B cell (primary cell): Measurements from ENCODE around the gene C1orf35. TPM values are rescaled to one million over a fixed set of nuclear protein-coding genes. Genes with fewer than 3 reads are reported as not detected.

Experiments used
- ATAC-seq: fragments of 200-7000 bp; cut with Tn5 transposase; one replicate; pipeline ENCODE4 v1.10.0; 2021; ENCODE audit warnings: low read depth, mild to moderate bottlenecking, moderate number of reproducible peaks, moderate library complexity
- CTCF ChIA-PET: fragments of 350-600 bp; sonication (Branson Sonifier 250); formaldehyde crosslinking; loops from one replicate; lab custom pipeline; 2021; ENCODE audit warnings: antibody characterized with exemption, inconsistent platforms; lab: Charles Lee
- POLR2A ChIA-PET: fragments of 350-600 bp; sonication (Branson Sonifier 250); formaldehyde crosslinking; loops from one replicate; lab custom pipeline; 2021; ENCODE audit warnings: antibody characterized with exemption; lab: Charles Lee
- DNase-seq: peaks from one replicate; pipeline ENCODE4 v3.0.0; 2013
- H2AFZ ChIP-seq: 2 replicates; pipeline ENCODE4 v1.6.1; 2012; ENCODE audit warnings: mild to moderate bottlenecking, low read depth, low read length; ENCODE audit not compliant: insufficient read depth, poor library complexity, severe bottlenecking
- H3K27ac ChIP-seq, 2 donors: 1 replicate in 1 of 2; 2 replicates in 1 of 2; pipeline ENCODE4 v1.5.1; 2012 to 2013; ENCODE audit warnings: low read length in 2 of 2, mild to moderate bottlenecking in 2 of 2, moderate library complexity in 1 of 2
- H3K27me3 ChIP-seq, 4 experiments: fragments of 200-600 bp in 1 of 4; sonication (generic) in 1 of 4; replicated peaks in 1 of 4; 1 replicate in 2 of 4; 2 replicates in 2 of 4; pipeline versions ENCODE4 v1.6.1 to v1.7.0; 2013 to 2016; ENCODE audit warnings: low read length in 3 of 4, mild to moderate bottlenecking in 2 of 4, mixed read lengths in 1 of 4, moderate library complexity in 1 of 4; ENCODE audit not compliant: insufficient read depth in 4 of 4, control insufficient read depth in 3 of 4; ENCODE audit errors: control extremely low read depth in 1 of 4
- H3K36me3 ChIP-seq, 2 experiments: replicated peaks in 1 of 2; 1 replicate in 1 of 2; 2 replicates in 1 of 2; pipeline versions ENCODE4 v1.6.1 to v1.7.1; 2013; ENCODE audit warnings: low read length in 1 of 2; ENCODE audit not compliant: insufficient read depth in 2 of 2, control insufficient read depth in 1 of 2; ENCODE audit errors: control extremely low read depth in 1 of 2, extremely low read depth in 1 of 2
- H3K4me1 ChIP-seq, 2 donors: fragments of 200-600 bp in 1 of 2; sonication (generic) in 1 of 2; 1 replicate in 1 of 2; 2 replicates in 1 of 2; pipeline versions ENCODE4 v1.5.1 to v1.6.1; 2013 to 2017; ENCODE audit warnings: low read length in 2 of 2; ENCODE audit not compliant: control insufficient read depth in 2 of 2, insufficient read depth in 2 of 2
- H3K4me2 ChIP-seq: replicated peaks from 2 replicates; pipeline ENCODE3; 2012; ENCODE audit warnings: mild to moderate bottlenecking, low read depth, low read length; ENCODE audit not compliant: poor library complexity, severe bottlenecking
- H3K4me3 ChIP-seq, 5 experiments: fragments of 200-600 bp in 1 of 5; sonication (generic) in 1 of 5; 1 replicate in 3 of 5; 2 replicates in 2 of 5; pipeline versions ENCODE4 v1.5.1 to v1.7.0; 2011 to 2016; ENCODE audit warnings: low read length in 4 of 5, mild to moderate bottlenecking in 4 of 5, low read depth in 2 of 5, control low read depth in 1 of 5, moderate library complexity in 1 of 5; ENCODE audit not compliant: insufficient read depth in 1 of 5; ENCODE audit errors: control extremely low read depth in 1 of 5, extremely low read depth in 1 of 5
- H3K79me2 ChIP-seq: fragments of 200-600 bp; sonication (generic); one replicate; pipeline ENCODE4 v1.6.0; 2016; ENCODE audit warnings: low read length; ENCODE audit not compliant: control insufficient read depth, insufficient read depth
- H3K9ac ChIP-seq: fragments of 200-600 bp; sonication (generic); 2 replicates; pipeline ENCODE4 v1.6.1; 2017; ENCODE audit warnings: mild to moderate bottlenecking, low read length, moderate library complexity
- H3K9me3 ChIP-seq, 3 donors: one replicate each; pipeline versions ENCODE4 v1.6.1 to v1.7.1; 2013; ENCODE audit warnings: low read length in 2 of 3; ENCODE audit not compliant: control insufficient read depth in 2 of 3, insufficient read depth in 1 of 3; ENCODE audit errors: control extremely low read depth in 1 of 3
- H4K20me1 ChIP-seq: 2 replicates; pipeline ENCODE4 v1.6.0; 2012; ENCODE audit warnings: mild to moderate bottlenecking, low read length; ENCODE audit not compliant: insufficient read depth, control insufficient read depth, poor library complexity, severe bottlenecking
- H3K27ac Mint-ChIP-seq: one replicate; pipeline ENCODE4 v1.8.0; 2021; ENCODE audit warnings: mixed read lengths
- H3K27me3 Mint-ChIP-seq: one replicate; pipeline ENCODE4 v1.8.0; 2021; ENCODE audit warnings: mixed read lengths
- H3K4me1 Mint-ChIP-seq: one replicate; pipeline ENCODE4 v1.8.0; 2021; ENCODE audit warnings: mixed read lengths
- H3K4me3 Mint-ChIP-seq: one replicate; pipeline ENCODE4 v1.8.0; 2021; ENCODE audit warnings: mixed read lengths
- H3K9me3 Mint-ChIP-seq: one replicate; pipeline ENCODE4 v1.8.0; 2022; ENCODE audit warnings: mixed read lengths; ENCODE audit not compliant: insufficient read depth
- EZH2 ChIP-seq: IDR thresholded peaks from 2 replicates; pipeline ENCODE4 v1.6.1; 2012; ENCODE audit warnings: borderline replicate concordance, low read depth, mild to moderate bottlenecking, moderate library complexity, low read length; ENCODE audit not compliant: insufficient read depth, poor library complexity, severe bottlenecking
- WGBS: methylation state at CpG from one replicate; pipeline ENCODE4 v1.1.5; 2013; ENCODE audit warnings: missing lambda C conversion rate; ENCODE audit not compliant: insufficient coverage; 5-methylcytosine and 5-hydroxymethylcytosine counted together
- intact Hi-C: fragments of 100-400 bp; cut with micrococcal nuclease; formaldehyde crosslinking; loops from one replicate; pipeline ENCODE4 v1.10.0; 2022
- polyA plus RNA-seq: library from polyadenylated mRNA; depleted of rRNA; stranded (reverse); fragments of >200 nt; gene quantifications from 2 replicates; pipeline ENCODE4 v1.2.3, GENCODE V29; 2012
- total RNA-seq, 2 donors: library from RNA; stranded (reverse); fragments of 120-200 nt in 1 of 2; gene quantifications; 1 replicate in 1 of 2; 2 replicates in 1 of 2; pipeline versions ENCODE4 v1.2.3 to v1.2.4, GENCODE V29; 2013 to 2022
- TF ChIP-seq, protein P1 (sequence below): fragments of 200-600 bp; IDR thresholded peaks from one replicate; pipeline ENCODE4 v1.8.0; 2022; ENCODE audit warnings: antibody characterized with exemption, mild to moderate bottlenecking

C1orf35 gene
- total and polyA plus RNA-seq, 2 donors (not counting 1 experiment from before 2014, with no cell fraction given), result 24.1 to 41.0 TPM

DNA sequence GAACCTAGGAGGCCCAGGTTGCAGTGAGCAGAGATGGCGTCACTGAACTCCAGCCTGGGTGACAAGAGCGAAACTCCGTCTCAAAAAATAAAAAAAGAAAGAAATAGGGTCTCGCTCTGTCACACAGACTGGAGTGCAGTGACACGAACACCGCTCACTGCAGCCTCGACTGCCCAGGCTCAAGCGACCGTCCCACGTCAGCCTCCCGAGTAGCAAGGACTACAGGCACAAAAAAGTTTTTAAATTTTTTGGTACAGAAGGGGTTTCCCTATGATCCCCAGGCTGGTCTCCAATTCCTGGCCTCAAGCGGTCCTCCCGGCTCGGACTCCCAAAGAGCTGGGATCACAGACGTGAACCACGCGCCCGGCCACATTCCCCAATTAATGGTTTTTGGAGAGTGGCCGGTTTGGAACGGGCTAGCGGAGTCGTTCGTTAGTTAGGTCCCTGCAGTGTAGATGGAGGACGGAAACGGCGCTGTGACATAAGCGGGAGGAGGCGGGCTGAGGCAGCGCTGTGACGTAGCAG is 36.3 kb upstream of the C1orf35 start:
- H3K4me1 ChIP-seq, result peaks cover 55 to 71% of the 10 kb centered on the region in 2 donors
- POLR2A ChIA-PET, result interaction anchor here (0.5 to 0.6 kb wide), 2 partner anchors 28 to 42 kb away, joined by 3 to 4 read pairs; no protein-coding TSS in a partner anchor
- intact Hi-C loops, result loop anchor here (1.0 to 2.0 kb wide), 2 partner anchors 74 to 267 kb away; partner anchors contain the start of gene TRIM11
- H3K4me1 Mint-ChIP-seq, result peaks cover 68% of the 10 kb centered on the region
- H3K4me3 Mint-ChIP-seq, result peak overlapping the region; percentile 96
- H2AFZ ChIP-seq, result peak overlapping the region; percentile 59
- WGBS, result 25% methylated on average over 27 of the region's 30 CpGs
- CTCF ChIA-PET, result interaction anchor here (1.3 to 1.6 kb wide), 3 partner anchors 9 to 361 kb away, joined by 3 to 7 read pairs (median 5); no protein-coding TSS in a partner anchor
- peaks cover 0 to 3% (median 0%) of the 10 kb centered on the region in 4 experiments for H3K27me3 ChIP-seq
- H4K20me1 ChIP-seq, result peaks cover 42% of the 10 kb centered on the region
- H3K79me2 ChIP-seq, result peaks cover 43% of the 10 kb centered on the region
- no peaks in the 10 kb centered on the region for H3K9me3 Mint-ChIP-seq
- peak overlapping the region; percentile 100 for H3K27ac Mint-ChIP-seq
- H3K27me3 Mint-ChIP-seq, result no peaks in the 10 kb centered on the region
- peaks cover 0 to 10% of the 10 kb centered on the region in 2 experiments for H3K36me3 ChIP-seq
- ATAC-seq, result no peak
- peak overlapping the region; percentile 82 for H3K4me2 ChIP-seq
- H3K4me3 ChIP-seq, result peak overlapping the region; percentile 61 to 77 (median 70)
- TF ChIP-seq EZH2, result no peak
- TF ChIP-seq, protein P1, sequence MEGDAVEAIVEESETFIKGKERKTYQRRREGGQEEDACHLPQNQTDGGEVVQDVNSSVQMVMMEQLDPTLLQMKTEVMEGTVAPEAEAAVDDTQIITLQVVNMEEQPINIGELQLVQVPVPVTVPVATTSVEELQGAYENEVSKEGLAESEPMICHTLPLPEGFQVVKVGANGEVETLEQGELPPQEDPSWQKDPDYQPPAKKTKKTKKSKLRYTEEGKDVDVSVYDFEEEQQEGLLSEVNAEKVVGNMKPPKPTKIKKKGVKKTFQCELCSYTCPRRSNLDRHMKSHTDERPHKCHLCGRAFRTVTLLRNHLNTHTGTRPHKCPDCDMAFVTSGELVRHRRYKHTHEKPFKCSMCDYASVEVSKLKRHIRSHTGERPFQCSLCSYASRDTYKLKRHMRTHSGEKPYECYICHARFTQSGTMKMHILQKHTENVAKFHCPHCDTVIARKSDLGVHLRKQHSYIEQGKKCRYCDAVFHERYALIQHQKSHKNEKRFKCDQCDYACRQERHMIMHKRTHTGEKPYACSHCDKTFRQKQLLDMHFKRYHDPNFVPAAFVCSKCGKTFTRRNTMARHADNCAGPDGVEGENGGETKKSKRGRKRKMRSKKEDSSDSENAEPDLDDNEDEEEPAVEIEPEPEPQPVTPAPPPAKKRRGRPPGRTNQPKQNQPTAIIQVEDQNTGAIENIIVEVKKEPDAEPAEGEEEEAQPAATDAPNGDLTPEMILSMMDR, result no peak
- H3K27ac ChIP-seq, result peak overlapping the region; percentile 95 to 98
- peaks cover 0 to 11% (median 0%) of the 10 kb centered on the region in 3 donors for H3K9me3 ChIP-seq
- no peak for DNase-seq
- peak overlapping the region; percentile 79 for H3K9ac ChIP-seq

DNA sequence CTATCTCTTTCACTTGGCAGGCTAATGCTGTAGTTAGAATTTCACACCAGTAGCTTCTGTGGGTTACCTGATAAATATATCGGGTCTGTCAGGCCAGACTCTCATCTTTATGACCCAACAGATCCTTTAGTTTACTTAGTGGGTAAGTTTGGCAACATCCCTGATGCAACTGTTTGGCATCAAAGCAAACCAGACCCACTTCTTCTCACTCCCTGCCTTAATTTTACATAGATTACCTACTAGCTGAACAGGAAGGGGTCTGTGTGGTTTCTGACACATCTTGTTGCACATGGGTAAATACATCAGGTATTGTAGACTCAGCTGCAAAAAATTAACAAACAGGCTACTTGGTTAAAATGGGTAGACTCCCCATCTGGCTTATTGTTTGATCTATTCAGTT is 33.8 kb upstream of the C1orf35 start:
- intact Hi-C loops, result no loop called here
- no peak for TF ChIP-seq EZH2
- TF ChIP-seq, protein P1, result no peak
- Histone ChIP-seq H3K9me3 (peaks cover 0 to 11% (median 0%) of the 10 kb centered on the region in 3 donors), H4K20me1 (peaks cover 16% of the 10 kb centered on the region), H3K27ac (no peak overlapping the region), H3K27me3 (peaks cover 0 to 3% (median 0%) of the 10 kb centered on the region in 4 experiments), H3K4me2 (no peak overlapping the region), H3K79me2 (peaks cover 18% of the 10 kb centered on the region), H2AFZ (no peak overlapping the region), H3K4me1 (peaks cover 36 to 46% of the 10 kb centered on the region in 2 donors), H3K4me3 (no peak overlapping the region), H3K36me3 (peaks cover 0 to 5% of the 10 kb centered on the region in 2 experiments), H3K9ac (no peak overlapping the region)
- peak; percentile 34 for DNase-seq
- H3K4me1 Mint-ChIP-seq, result peaks cover 46% of the 10 kb centered on the region
- ChIA-PET CTCF (interaction anchor here (2.4 kb wide), 1 partner anchor 29 kb away, joined by 19 read pairs; the partner anchor contains the start of gene IBA57), POLR2A (no interaction called here)
- H3K27ac Mint-ChIP-seq, result peak overlapping the region; percentile 69
- peak overlapping the region; percentile 14 for H3K4me3 Mint-ChIP-seq
- ATAC-seq, result no peak
- no peaks in the 10 kb centered on the region for H3K27me3 Mint-ChIP-seq
- WGBS, result no CpG with 5 or more reads among the region's 1 CpG
- H3K9me3 Mint-ChIP-seq, result no peaks in the 10 kb centered on the region
